ENCODE data around the gene CHD1L.

- TF ChIP-seq POLR2A (IDR thresholded peaks at IDR 0.05) (no peak), POLR2AphosphoS5 (IDR thresholded peaks at IDR 0.05) (no peak), EP300 (IDR thresholded peaks at IDR 0.05) (no peak)
- TF ChIP-seq, protein P1, sequence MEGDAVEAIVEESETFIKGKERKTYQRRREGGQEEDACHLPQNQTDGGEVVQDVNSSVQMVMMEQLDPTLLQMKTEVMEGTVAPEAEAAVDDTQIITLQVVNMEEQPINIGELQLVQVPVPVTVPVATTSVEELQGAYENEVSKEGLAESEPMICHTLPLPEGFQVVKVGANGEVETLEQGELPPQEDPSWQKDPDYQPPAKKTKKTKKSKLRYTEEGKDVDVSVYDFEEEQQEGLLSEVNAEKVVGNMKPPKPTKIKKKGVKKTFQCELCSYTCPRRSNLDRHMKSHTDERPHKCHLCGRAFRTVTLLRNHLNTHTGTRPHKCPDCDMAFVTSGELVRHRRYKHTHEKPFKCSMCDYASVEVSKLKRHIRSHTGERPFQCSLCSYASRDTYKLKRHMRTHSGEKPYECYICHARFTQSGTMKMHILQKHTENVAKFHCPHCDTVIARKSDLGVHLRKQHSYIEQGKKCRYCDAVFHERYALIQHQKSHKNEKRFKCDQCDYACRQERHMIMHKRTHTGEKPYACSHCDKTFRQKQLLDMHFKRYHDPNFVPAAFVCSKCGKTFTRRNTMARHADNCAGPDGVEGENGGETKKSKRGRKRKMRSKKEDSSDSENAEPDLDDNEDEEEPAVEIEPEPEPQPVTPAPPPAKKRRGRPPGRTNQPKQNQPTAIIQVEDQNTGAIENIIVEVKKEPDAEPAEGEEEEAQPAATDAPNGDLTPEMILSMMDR (IDR thresholded peaks at IDR 0.05), result no peak
These were observed 2.6 kb downstream of the CHD1L start for GRCh38 chr1:147245129-147245528.

All from stomach (tissue), 4 donors.